ENCODE results near the gene WNT6.

- TF ChIP-seq CTCF (IDR thresholded peaks at IDR 0.05; ENCODE audit: insufficient read depth, low read depth, low read length) (no peak), EZH2 (IDR thresholded peaks at IDR 0.05; ENCODE audit: insufficient read depth, low read length) (no peak)
These were observed 32.8 kb upstream of the WNT6 start for GRCh38 chr2:218826791-218827190.
